Measurements from ENCODE around the gene KRTAP10-6.
"Not testable (repeated sequence)": the region's sequence is repeated elsewhere in the genome, so short reads cannot be mapped to it uniquely, and the experiment has no call there.

KRTAP10-6 gene

GRCh38 chr21:44616591-44616926, 24.3 kb upstream of the KRTAP10-6 start:
- DNase-seq, result no peak

- no peak for DNase-seq
Measured at GRCh38 chr21:44615911-44616590, 23.7 kb upstream of the KRTAP10-6 start.

- no peak for DNase-seq
Measured at GRCh38 chr21:44615466-44615865, 23.2 kb upstream of the KRTAP10-6 start.

- no peak for DNase-seq
Measured at GRCh38 chr21:44614961-44615391, 22.7 kb upstream of the KRTAP10-6 start.

GRCh38 chr21:44614161-44614631, 21.9 kb upstream of the KRTAP10-6 start:
- no peak for DNase-seq

- no peak for DNase-seq
Measured at GRCh38 chr21:44613386-44614155, 21.3 kb upstream of the KRTAP10-6 start.

GRCh38 chr21:44612669-44613229, 20.4 kb upstream of the KRTAP10-6 start:
- no peak for DNase-seq

GRCh38 chr21:44612029-44612486, 19.8 kb upstream of the KRTAP10-6 start, which contains the start of gene KRTAP10-8:
KRTAP10-8 (plus strand) TSS chr21:44612079; CDS start chr21:44612101, 22 bp downstream.
- DNase-seq, result no peak

- no peak for DNase-seq
Measured at GRCh38 chr21:44611551-44611950, 19.2 kb upstream of the KRTAP10-6 start.

GRCh38 chr21:44610157-44610843, 18.0 kb upstream of the KRTAP10-6 start:
- not testable (repeated sequence) for DNase-seq

- DNase-seq, result no peak
Measured at GRCh38 chr21:44609193-44609592, 16.9 kb upstream of the KRTAP10-6 start.

GRCh38 chr21:44606495-44606894, 14.2 kb upstream of the KRTAP10-6 start:
- no peak for DNase-seq

- no peak for DNase-seq
Measured at GRCh38 chr21:44603911-44604310, 11.6 kb upstream of the KRTAP10-6 start.

- no peak for DNase-seq
Measured at GRCh38 chr21:44603109-44603875, 11.0 kb upstream of the KRTAP10-6 start.

GRCh38 chr21:44602463-44602850, 10.2 kb upstream of the KRTAP10-6 start:
- no peak for DNase-seq

- no peak for DNase-seq
Measured at GRCh38 chr21:44601596-44602462, 9.5 kb upstream of the KRTAP10-6 start.

- not testable (repeated sequence) for DNase-seq
Measured at GRCh38 chr21:44601091-44601490, 8.8 kb upstream of the KRTAP10-6 start.

GRCh38 chr21:44600118-44600978, 8.0 kb upstream of the KRTAP10-6 start, which contains the start of gene KRTAP10-7:
KRTAP10-7 (plus strand) TSS chr21:44600597; CDS start chr21:44600622, 25 bp downstream.
- not testable (repeated sequence) for DNase-seq

GRCh38 chr21:44599264-44600029, 7.1 kb upstream of the KRTAP10-6 start:
- DNase-seq, result no peak
